ENCODE data around the gene GRIN3A.
"Not testable (repeated sequence)": the region's sequence is repeated elsewhere in the genome, so short reads cannot be mapped to it uniquely, and the experiment has no call there.

The GRIN3A gene

DNA sequence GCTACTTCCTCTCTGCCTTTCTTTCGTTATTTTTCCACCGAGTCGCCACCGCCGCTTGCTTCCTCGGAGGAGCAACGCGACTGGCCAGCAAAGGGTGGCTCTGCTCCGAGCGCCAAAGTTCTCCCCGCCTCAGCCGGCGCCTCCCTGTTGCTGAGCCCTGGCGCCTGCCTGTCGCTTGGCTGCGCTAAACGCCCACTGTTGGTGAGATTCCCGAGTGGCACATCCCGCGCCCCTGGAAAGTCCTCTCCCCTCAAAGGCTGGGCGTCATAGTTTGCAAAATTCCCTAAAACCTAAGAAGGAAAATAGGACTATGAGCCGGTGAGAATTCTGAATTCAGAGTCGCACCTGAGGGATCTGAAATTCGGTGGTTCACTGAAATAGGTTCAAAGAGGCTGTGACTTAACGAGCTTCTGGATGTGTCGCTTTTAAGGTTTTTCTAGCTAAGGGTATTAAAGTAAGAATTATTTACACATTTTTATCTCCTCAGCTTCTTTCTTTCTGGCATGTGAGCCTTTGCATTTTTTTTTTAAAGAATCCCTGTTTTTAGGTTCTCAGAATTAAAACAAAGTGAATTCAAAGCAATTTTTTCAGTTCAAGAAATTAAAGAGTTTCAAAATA is at the start of gene GRIN3A:
Gene GRIN3A, minus strand, starts transcription at position 82 of the 618 bp plus-strand sequence. CDS start 668 bp downstream, outside the sequence.
- peak; percentile 2 for DNase-seq (ENCODE audit: low spot score)

- no peak for DNase-seq (ENCODE audit: low spot score)
Observed at GRCh38 chr9:101787891-101788290, 49.4 kb upstream of the GRIN3A start.

DNA sequence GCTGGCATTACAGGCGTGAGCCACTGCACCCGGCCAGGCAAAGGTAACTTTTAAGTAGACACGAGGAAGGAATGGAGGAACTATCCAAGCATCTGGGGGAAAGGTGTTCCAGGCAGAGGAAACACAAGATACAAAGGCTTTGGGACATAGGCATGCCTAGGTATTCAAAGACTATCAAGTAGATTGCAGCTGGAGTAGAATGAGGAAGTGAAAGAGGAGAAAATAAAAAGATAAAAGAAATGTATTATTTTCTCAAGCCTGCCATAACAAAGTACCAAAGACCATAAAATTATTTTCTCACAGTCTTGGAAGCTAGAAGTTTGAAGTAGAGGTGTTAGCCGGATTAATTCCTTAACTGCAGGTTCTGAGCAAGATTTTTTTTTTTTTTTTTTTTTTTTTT is 39.9 kb upstream of the GRIN3A start:
- DNase-seq (ENCODE audit: low spot score) = no peak

- no peak for DNase-seq (ENCODE audit: low spot score)
Observed at GRCh38 chr9:101764472-101764871, 26.0 kb upstream of the GRIN3A start.

DNA sequence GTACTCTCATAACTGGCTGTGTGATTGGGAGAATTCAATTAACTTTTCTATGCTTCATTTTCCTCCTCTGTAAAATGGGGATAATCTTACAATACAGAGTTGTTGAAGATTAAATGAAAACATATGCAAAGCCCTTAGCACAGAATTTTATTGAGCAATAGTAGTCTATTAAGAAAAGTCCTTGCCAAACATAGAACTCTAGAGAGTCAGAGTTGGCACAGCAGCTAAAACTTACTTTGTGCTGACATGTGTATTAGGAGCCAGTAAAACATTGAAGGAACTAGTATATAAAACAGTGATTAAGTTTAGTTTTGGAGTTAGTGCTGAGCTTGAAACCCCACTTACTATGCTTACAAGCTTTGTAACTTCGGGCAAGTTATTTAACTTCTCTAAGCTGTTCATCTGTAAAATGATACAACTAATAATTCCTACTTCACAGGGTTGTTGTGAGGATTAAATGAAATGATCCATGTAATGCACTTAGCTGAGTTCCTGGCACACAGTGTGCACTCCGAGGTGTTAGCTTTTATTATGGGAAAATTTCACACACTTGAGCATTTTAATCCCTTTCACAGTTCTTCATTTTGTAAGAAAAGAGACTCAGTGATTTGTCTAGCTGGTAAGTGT is 20.0 kb upstream of the GRIN3A start:
- no peak for DNase-seq (ENCODE audit: low spot score)

GRCh38 chr9:101753716-101754115 is 15.3 kb upstream of the GRIN3A start:
- DNase-seq (ENCODE audit: low spot score) = no peak

- DNase-seq (ENCODE audit: low spot score) = no peak
Observed at GRCh38 chr9:101751895-101752294, 13.4 kb upstream of the GRIN3A start.

- DNase-seq (ENCODE audit: low spot score) = no peak
Observed at GRCh38 chr9:101739311-101739710, 864 bp upstream of the GRIN3A start.

GRCh38 chr9:101737705-101738565 is 512 bp downstream of the GRIN3A start:
- DNase-seq (ENCODE audit: low spot score) = peak; percentile 9

GRCh38 chr9:101737165-101737704 is 1.2 kb downstream of the GRIN3A start:
- DNase-seq (ENCODE audit: low spot score) = no peak

- DNase-seq (ENCODE audit: low spot score) = peak; percentile 20
Observed at GRCh38 chr9:101736717-101737116, 1.7 kb downstream of the GRIN3A start.

- DNase-seq (ENCODE audit: low spot score) = no peak
Observed at GRCh38 chr9:101731429-101731828, 7.0 kb downstream of the GRIN3A start.

DNA sequence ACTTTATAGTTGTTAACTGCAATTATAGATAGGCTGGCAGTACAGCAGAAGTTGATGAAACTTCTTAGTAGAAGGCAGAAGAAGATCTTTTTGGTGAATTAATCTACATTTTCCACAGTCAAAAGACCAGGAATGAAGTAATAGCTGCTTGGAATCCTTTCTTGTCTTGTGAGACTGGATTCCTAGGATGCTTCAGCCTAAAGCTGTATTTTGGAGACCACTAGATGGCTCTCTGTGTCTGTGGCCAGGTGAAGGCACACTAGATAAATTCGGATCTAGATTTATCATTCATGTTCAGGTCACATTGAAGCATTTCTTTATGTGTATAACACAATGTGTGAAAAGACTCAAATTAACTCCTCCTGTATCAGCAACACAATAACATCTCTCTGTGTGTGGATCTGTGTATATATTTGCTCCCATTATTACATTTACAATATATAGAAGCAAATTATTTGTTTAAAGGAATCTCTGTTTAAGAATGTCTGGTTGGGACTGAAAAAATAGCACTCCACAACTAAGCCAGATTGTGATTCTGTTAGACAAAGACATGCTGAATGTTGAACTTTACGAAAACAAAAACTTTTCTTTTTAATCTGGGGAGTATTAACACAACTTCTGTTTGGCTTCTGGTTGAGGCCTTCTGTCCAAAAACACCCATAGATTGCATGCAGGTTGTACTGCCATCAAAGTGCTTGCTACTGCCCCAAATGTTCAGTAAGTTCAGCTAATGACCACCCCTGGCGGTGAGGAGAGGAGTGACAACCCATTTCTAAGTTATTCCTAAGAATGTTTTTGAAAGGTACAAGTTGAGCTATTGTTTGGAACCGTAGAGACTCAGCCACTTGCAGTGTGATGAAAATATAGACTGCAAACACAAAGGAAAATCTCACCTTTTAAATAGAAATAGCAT is 10.6 kb downstream of the GRIN3A start:
- peak; percentile 32 for DNase-seq (ENCODE audit: low spot score)

- DNase-seq (ENCODE audit: low spot score) = not testable (repeated sequence)
Observed at GRCh38 chr9:101724271-101724670, 14.2 kb downstream of the GRIN3A start.

DNA sequence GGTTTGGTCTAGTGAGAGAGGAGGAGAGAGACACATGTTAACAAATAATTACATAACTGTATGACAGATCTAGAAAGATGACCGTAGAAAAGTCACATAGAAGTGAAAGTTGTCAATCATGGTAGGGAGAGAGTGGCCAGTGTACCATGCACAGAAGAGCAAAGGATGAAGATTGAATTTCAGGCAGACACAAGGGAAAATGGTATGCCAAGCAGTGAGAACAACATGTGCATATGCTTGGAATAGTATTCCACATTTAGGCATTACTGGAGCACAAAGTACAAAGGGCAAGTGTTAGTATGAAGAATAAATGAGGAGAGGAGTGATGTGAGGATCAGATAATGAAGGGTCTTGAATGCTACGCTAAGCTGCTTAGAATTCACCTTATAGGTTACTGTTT is 20.3 kb downstream of the GRIN3A start:
- no peak for DNase-seq (ENCODE audit: low spot score)

DNA sequence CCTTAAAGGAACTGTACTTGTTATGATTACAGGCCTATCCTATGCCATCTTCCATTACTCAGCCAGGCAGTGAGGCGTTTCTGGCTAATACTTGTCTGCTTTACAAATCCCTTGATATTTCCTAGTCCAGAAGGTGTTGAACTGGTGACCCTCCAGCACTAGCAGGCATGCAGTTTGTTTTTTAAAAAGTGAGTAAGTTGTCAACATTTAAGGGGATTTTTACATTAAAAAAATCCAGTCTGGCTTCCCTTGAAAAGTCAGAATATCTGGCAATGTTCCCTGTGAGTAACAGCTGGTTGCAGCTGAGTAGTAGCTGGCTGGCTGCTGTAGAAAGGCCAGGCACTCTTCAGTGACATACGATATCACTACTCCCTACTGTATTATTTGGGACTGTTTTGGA is 21.8 kb downstream of the GRIN3A start:
- peak; percentile 9 for DNase-seq (ENCODE audit: low spot score)

DNA sequence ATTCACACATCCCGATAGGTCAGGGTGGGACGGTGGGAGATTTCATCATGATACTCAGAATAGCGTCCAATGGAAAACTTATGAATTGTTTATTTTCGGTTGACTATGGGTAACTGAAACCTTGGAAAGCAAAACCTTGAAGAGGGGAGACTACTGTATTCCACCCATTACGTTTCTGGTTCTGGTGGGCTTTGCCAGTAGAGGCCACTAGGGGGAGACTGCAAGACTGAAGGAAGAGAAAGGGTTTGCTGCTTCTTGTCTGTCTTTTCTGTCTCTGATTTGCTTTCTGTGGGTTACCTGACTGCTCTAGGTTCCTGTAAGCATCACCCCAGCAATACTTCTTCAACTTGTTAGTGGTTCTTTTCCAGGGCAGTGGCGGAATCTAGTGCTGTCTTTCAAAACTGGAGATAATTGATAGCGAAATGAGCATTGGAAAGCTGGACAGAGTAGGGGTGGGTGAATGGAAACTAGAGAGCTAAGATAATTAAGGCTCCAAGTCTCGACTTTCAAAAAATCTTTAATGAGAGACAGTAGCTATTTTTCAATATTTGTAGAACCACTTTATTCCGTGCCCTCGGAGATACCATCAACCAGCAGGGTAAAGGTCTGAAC is 27.0 kb downstream of the GRIN3A start:
- peak; percentile 35 for DNase-seq (ENCODE audit: low spot score)

GRCh38 chr9:101708855-101709254 is 29.6 kb downstream of the GRIN3A start:
- no peak for DNase-seq (ENCODE audit: low spot score)

- no peak for DNase-seq (ENCODE audit: low spot score)
Observed at GRCh38 chr9:101707721-101708120, 30.7 kb downstream of the GRIN3A start.

- DNase-seq (ENCODE audit: low spot score) = no peak
Observed at GRCh38 chr9:101706997-101707396, 31.4 kb downstream of the GRIN3A start.

GRCh38 chr9:101706261-101706798 is 32.1 kb downstream of the GRIN3A start:
- DNase-seq (ENCODE audit: low spot score) = peak; percentile 45

Data from kidney tubule cell (primary cell).